CD14-positive monocyte (primary cell): ENCODE data around the gene DPY19L1. TPM values are rescaled to one million over a fixed set of nuclear protein-coding genes. Genes with fewer than 3 reads are reported as not detected.
"Not testable (repeated sequence)": the region's sequence is repeated elsewhere in the genome, so short reads cannot be mapped to it uniquely, and the experiment has no call there.

Experiments
- DNase-seq, 3 donors: peaks; one replicate each; pipeline ENCODE4 v3.0.0-alpha.2; 2011 to 2022
- H2AFZ ChIP-seq: 2 replicates; pipeline ENCODE4 v1.6.0; 2012; ENCODE audit warnings: mild to moderate bottlenecking, low read depth, low read length, inconsistent platforms; ENCODE audit not compliant: insufficient read depth, poor library complexity, severe bottlenecking
- H3K27ac ChIP-seq, 2 donors: 1 replicate in 1 of 2; 2 replicates in 1 of 2; pipeline ENCODE4 v1.5.1; 2012 to 2013; ENCODE audit warnings: low read length in 2 of 2, control low read depth in 1 of 2, inconsistent platforms in 1 of 2, low read depth in 1 of 2, mild to moderate bottlenecking in 1 of 2
- H3K27me3 ChIP-seq, 2 donors: one replicate each; pipeline versions ENCODE4 v1.6.0 to v1.6.1; 2011 to 2013; ENCODE audit warnings: low read length in 2 of 2; ENCODE audit not compliant: control insufficient read depth in 2 of 2, insufficient read depth in 2 of 2
- H3K36me3 ChIP-seq, 2 donors: replicated peaks in 1 of 2; 1 replicate in 1 of 2; 2 replicates in 1 of 2; pipeline versions ENCODE4 v1.5.1 to v1.6.1; 2012 to 2013; ENCODE audit warnings: low read length in 2 of 2, control low read depth in 1 of 2, inconsistent platforms in 1 of 2, mild to moderate bottlenecking in 1 of 2; ENCODE audit not compliant: insufficient read depth in 2 of 2, control insufficient read depth in 1 of 2
- H3K4me1 ChIP-seq, 2 donors: 1 replicate in 1 of 2; 2 replicates in 1 of 2; pipeline versions ENCODE4 v1.5.1 to v1.6.1; 2012 to 2013; ENCODE audit warnings: low read length in 2 of 2, control low read depth in 1 of 2, inconsistent platforms in 1 of 2, mild to moderate bottlenecking in 1 of 2, moderate library complexity in 1 of 2; ENCODE audit not compliant: insufficient read depth in 2 of 2, control insufficient read depth in 1 of 2
- H3K4me2 ChIP-seq: replicated peaks from 2 replicates; pipeline ENCODE3; 2012; ENCODE audit warnings: low read length, moderate library complexity, mild to moderate bottlenecking; ENCODE audit not compliant: poor library complexity, severe bottlenecking; ENCODE audit errors: extremely low read depth
- H3K4me3 ChIP-seq, 3 experiments: fragments of 200-600 bp in 1 of 3; sonication (generic) in 1 of 3; replicated peaks in 1 of 3; 1 replicate in 2 of 3; 2 replicates in 1 of 3; pipeline ENCODE4 v1.5.1; 2011 to 2013; ENCODE audit warnings: low read length in 3 of 3, mild to moderate bottlenecking in 3 of 3, control low read depth in 2 of 3, low read depth in 2 of 3, inconsistent platforms in 1 of 3, moderate library complexity in 1 of 3
- H3K79me2 ChIP-seq: 2 replicates; pipeline ENCODE4 v1.6.0; 2012; ENCODE audit warnings: mild to moderate bottlenecking, control low read depth, inconsistent platforms, low read length, moderate library complexity; ENCODE audit not compliant: insufficient read depth
- H3K9ac ChIP-seq: 2 replicates; pipeline ENCODE4 v1.6.0; 2017; ENCODE audit warnings: low read length, mild to moderate bottlenecking; ENCODE audit not compliant: insufficient read depth, poor library complexity, severe bottlenecking
- H3K9me3 ChIP-seq, 2 donors: replicated peaks in 1 of 2; 1 replicate in 1 of 2; 2 replicates in 1 of 2; pipeline versions ENCODE4 v1.5.1 to v1.6.1; 2012 to 2013; ENCODE audit warnings: low read length in 2 of 2, control low read depth in 1 of 2; ENCODE audit not compliant: control insufficient read depth in 1 of 2, insufficient read depth in 1 of 2
- H4K20me1 ChIP-seq: 2 replicates; pipeline ENCODE4 v1.6.0; 2012; ENCODE audit warnings: mild to moderate bottlenecking, low read length, control low read depth, moderate library complexity; ENCODE audit not compliant: insufficient read depth
- H3K27ac Mint-ChIP-seq, 7 donors: one replicate each; pipeline ENCODE4 v1.8.0; 2020; ENCODE audit warnings: mild to moderate bottlenecking in 7 of 7, mixed read lengths in 7 of 7, moderate library complexity in 6 of 7, inconsistent platforms in 2 of 7
- H3K27me3 Mint-ChIP-seq, 3 donors: one replicate each; pipeline ENCODE4 v1.8.0; 2021 to 2022; ENCODE audit warnings: low read depth in 3 of 3, mild to moderate bottlenecking in 3 of 3, mixed read lengths in 3 of 3, moderate library complexity in 3 of 3, inconsistent platforms in 1 of 3
- H3K36me3 Mint-ChIP-seq, 2 donors: one replicate each; pipeline ENCODE4 v1.8.0; 2020; ENCODE audit warnings: mixed read lengths in 2 of 2, inconsistent platforms in 1 of 2, mild to moderate bottlenecking in 1 of 2
- H3K4me1 Mint-ChIP-seq: one replicate; pipeline ENCODE4 v1.8.0; 2020; ENCODE audit warnings: mild to moderate bottlenecking, mixed read lengths
- H3K4me3 Mint-ChIP-seq, 2 donors: one replicate each; pipeline ENCODE4 v1.8.0; 2020; ENCODE audit warnings: mild to moderate bottlenecking in 2 of 2, mixed read lengths in 2 of 2, moderate library complexity in 1 of 2
- H3K9me3 Mint-ChIP-seq, 7 donors: one replicate each; pipeline ENCODE4 v1.8.0; 2020 to 2022; ENCODE audit warnings: mixed read lengths in 7 of 7, mild to moderate bottlenecking in 6 of 7, moderate library complexity in 6 of 7, inconsistent platforms in 2 of 7
- CTCF ChIP-seq: fragments of 200-600 bp; IDR thresholded peaks from one replicate; pipeline ENCODE4 v1.8.0; 2022; ENCODE audit warnings: antibody characterized with exemption, mild to moderate bottlenecking
- WGBS: methylation state at CpG from one replicate; pipeline ENCODE4 v1.1.5; 2013; ENCODE audit warnings: missing lambda C conversion rate; ENCODE audit not compliant: insufficient coverage; 5-methylcytosine and 5-hydroxymethylcytosine counted together
- intact Hi-C, 2 donors: fragments of 100-400 bp; cut with micrococcal nuclease; formaldehyde crosslinking; loops; one replicate each; pipeline versions ENCODE4 v1.15.0 to v1.15.1; 2023
- polyA plus RNA-seq, 3 donors: library from polyadenylated mRNA; depleted of rRNA in 1 of 3; unstranded in 2 of 3; stranded (reverse) in 1 of 3; fragments of 300-500 nt in 2 of 3; fragments of >200 nt in 1 of 3; fragmentation: Illumina TruSeq in 2 of 3; gene quantifications; 1 replicate in 2 of 3; 2 replicates in 1 of 3; pipeline ENCODE4 v1.2.3, GENCODE V29; 2012 to 2021

Gene DPY19L1
- polyA plus RNA-seq, 3 donors = 0.81 to 5.2 (median 3.9) TPM

GRCh38 chr7:34982371-34983019 is 54.8 kb downstream of the DPY19L1 start:
- peaks cover 6 to 10% of the 10 kb centered on the region in 2 donors for H3K36me3 Mint-ChIP-seq
- Histone ChIP-seq H3K27ac (no peak overlapping the region), H4K20me1 (no peaks in the 10 kb centered on the region), H3K79me2 (no peaks in the 10 kb centered on the region), H3K27me3 (no peaks in the 10 kb centered on the region), H3K36me3 (no peaks in the 10 kb centered on the region), H3K9me3 (no peaks in the 10 kb centered on the region), H3K4me3 (no peak overlapping the region), H3K9ac (no peak overlapping the region), H3K4me2 (no peak overlapping the region), H3K4me1 (no peaks in the 10 kb centered on the region), H2AFZ (no peak overlapping the region)
- intact Hi-C loops = no loop called here
- 100% methylated on average over 1 of the region's 3 CpGs for WGBS
- H3K4me3 Mint-ChIP-seq = no peak overlapping the region
- peaks cover 0 to 4% (median 0%) of the 10 kb centered on the region in 7 donors for H3K9me3 Mint-ChIP-seq
- no peak for DNase-seq
- TF ChIP-seq CTCF = no peak
- no peaks in the 10 kb centered on the region for H3K4me1 Mint-ChIP-seq
- H3K27ac Mint-ChIP-seq = no peak overlapping the region
- H3K27me3 Mint-ChIP-seq = peaks cover 0 to 2% (median 0%) of the 10 kb centered on the region in 3 donors

GRCh38 chr7:34979124-34979523 is 58.2 kb downstream of the DPY19L1 start:
- DNase-seq, H3K9ac ChIP-seq, H3K27ac ChIP-seq, H2AFZ ChIP-seq, H3K4me1 ChIP-seq, H3K4me2 ChIP-seq, H3K4me3 Mint-ChIP-seq, H3K79me2 ChIP-seq, H3K4me3 ChIP-seq, H3K27me3 Mint-ChIP-seq, H3K36me3 ChIP-seq, H3K9me3 ChIP-seq, H3K9me3 Mint-ChIP-seq, H3K36me3 Mint-ChIP-seq, H4K20me1 ChIP-seq, H3K27me3 ChIP-seq, intact Hi-C loops, H3K27ac Mint-ChIP-seq, H3K4me1 Mint-ChIP-seq: not testable (repeated sequence)
- no CpG with 5 or more reads among the region's 2 CpGs for WGBS
